ENCODE data around the gene ACKR2. TPM values are rescaled to one million over a fixed set of nuclear protein-coding genes. Genes with fewer than 3 reads are reported as not detected.

ACKR2 gene
- total and polyA plus RNA-seq, 2 donors = 0.14 to 0.82 TPM

- H3K4me1 ChIP-seq (ENCODE audit: control insufficient read depth in 2 of 2, insufficient read depth in 2 of 2, low read length in 2 of 2) = no peaks in the 10 kb centered on the region
- no peak overlapping the region for H3K4me3 ChIP-seq (ENCODE audit: low read length in 2 of 2)
- no peak overlapping the region for H3K27ac ChIP-seq (ENCODE audit: low read depth in 1 of 2, low read length in 1 of 2)
- DNase-seq (ENCODE audit: low read depth in 6 of 9, low spot score in 9 of 9) = no peak
- no peaks in the 10 kb centered on the region for H3K36me3 ChIP-seq (ENCODE audit: control insufficient read depth in 2 of 2, insufficient read depth in 2 of 2, low read length in 1 of 2)
- no peaks in the 10 kb centered on the region for H3K27me3 ChIP-seq (ENCODE audit: control insufficient read depth in 2 of 2, insufficient read depth in 1 of 2, low read length in 1 of 2)
- WGBS = 94% methylated on average over 5 of the region's 5 CpGs
- H3K9me3 ChIP-seq (ENCODE audit: control insufficient read depth in 2 of 2, insufficient read depth in 1 of 2, low read length in 1 of 2) = no peaks in the 10 kb centered on the region
These were observed 27.2 kb downstream of the ACKR2 start for GRCh38 chr3:42836150-42837123.

- H3K36me3 ChIP-seq (ENCODE audit: control insufficient read depth in 2 of 2, insufficient read depth in 2 of 2, low read length in 1 of 2) = no peaks in the 10 kb centered on the region
- no peak for DNase-seq (ENCODE audit: low read depth in 6 of 9, low spot score in 9 of 9)
- WGBS = 94% methylated on average over 4 of the region's 4 CpGs
- no peaks in the 10 kb centered on the region for H3K4me1 ChIP-seq (ENCODE audit: control insufficient read depth in 2 of 2, insufficient read depth in 2 of 2, low read length in 2 of 2)
- H3K27me3 ChIP-seq (ENCODE audit: control insufficient read depth in 2 of 2, insufficient read depth in 1 of 2, low read length in 1 of 2) = no peaks in the 10 kb centered on the region
- H3K9me3 ChIP-seq (ENCODE audit: control insufficient read depth in 2 of 2, insufficient read depth in 1 of 2, low read length in 1 of 2) = no peaks in the 10 kb centered on the region
- H3K27ac ChIP-seq (ENCODE audit: low read depth in 1 of 2, low read length in 1 of 2) = no peak overlapping the region
- H3K4me3 ChIP-seq (ENCODE audit: low read length in 2 of 2) = no peak overlapping the region
These were observed 29.3 kb downstream of the ACKR2 start for GRCh38 chr3:42838571-42838970.

GRCh38 chr3:42839616-42840015 is 30.4 kb downstream of the ACKR2 start:
- peak; percentile 7 to 68 (median 30) for DNase-seq (ENCODE audit: low read depth in 6 of 9, low spot score in 9 of 9)
- H3K27me3 ChIP-seq (ENCODE audit: control insufficient read depth in 2 of 2, insufficient read depth in 1 of 2, low read length in 1 of 2) = no peaks in the 10 kb centered on the region
- WGBS = 61% methylated on average over 7 of the region's 7 CpGs
- H3K4me3 ChIP-seq (ENCODE audit: low read length in 2 of 2) = no peak overlapping the region
- H3K4me1 ChIP-seq (ENCODE audit: control insufficient read depth in 2 of 2, insufficient read depth in 2 of 2, low read length in 2 of 2) = no peaks in the 10 kb centered on the region
- H3K9me3 ChIP-seq (ENCODE audit: control insufficient read depth in 2 of 2, insufficient read depth in 1 of 2, low read length in 1 of 2) = no peaks in the 10 kb centered on the region
- no peaks in the 10 kb centered on the region for H3K36me3 ChIP-seq (ENCODE audit: control insufficient read depth in 2 of 2, insufficient read depth in 2 of 2, low read length in 1 of 2)
- no peak overlapping the region for H3K27ac ChIP-seq (ENCODE audit: low read depth in 1 of 2, low read length in 1 of 2)

GRCh38 chr3:42841332-42841731 is 32.1 kb downstream of the ACKR2 start:
- H3K27me3 ChIP-seq (ENCODE audit: control insufficient read depth in 2 of 2, insufficient read depth in 1 of 2, low read length in 1 of 2) = no peaks in the 10 kb centered on the region
- no peak overlapping the region for H3K27ac ChIP-seq (ENCODE audit: low read depth in 1 of 2, low read length in 1 of 2)
- no peak for DNase-seq (ENCODE audit: low read depth in 6 of 9, low spot score in 9 of 9)
- H3K9me3 ChIP-seq (ENCODE audit: control insufficient read depth in 2 of 2, insufficient read depth in 1 of 2, low read length in 1 of 2) = no peaks in the 10 kb centered on the region
- whole genome bisulfite sequencing = 98% methylated on average over 1 of the region's 1 CpG
- H3K36me3 ChIP-seq (ENCODE audit: control insufficient read depth in 2 of 2, insufficient read depth in 2 of 2, low read length in 1 of 2) = no peaks in the 10 kb centered on the region
- H3K4me3 ChIP-seq (ENCODE audit: low read length in 2 of 2) = no peak overlapping the region
- no peaks in the 10 kb centered on the region for H3K4me1 ChIP-seq (ENCODE audit: control insufficient read depth in 2 of 2, insufficient read depth in 2 of 2, low read length in 2 of 2)

- Histone ChIP-seq H3K27me3 (ENCODE audit: control insufficient read depth in 2 of 2, insufficient read depth in 1 of 2, low read length in 1 of 2) (no peaks in the 10 kb centered on the region), H3K36me3 (ENCODE audit: control insufficient read depth in 2 of 2, insufficient read depth in 2 of 2, low read length in 1 of 2) (no peaks in the 10 kb centered on the region), H3K27ac (ENCODE audit: low read depth in 1 of 2, low read length in 1 of 2) (no peak overlapping the region), H3K9me3 (ENCODE audit: control insufficient read depth in 2 of 2, insufficient read depth in 1 of 2, low read length in 1 of 2) (no peaks in the 10 kb centered on the region), H3K4me3 (ENCODE audit: low read length in 2 of 2) (no peak overlapping the region), H3K4me1 (ENCODE audit: control insufficient read depth in 2 of 2, insufficient read depth in 2 of 2, low read length in 2 of 2) (peaks cover 0 to 4% of the 10 kb centered on the region in 2 donors)
- 90% methylated on average over 6 of the region's 6 CpGs for WGBS
- DNase-seq (ENCODE audit: low read depth in 6 of 9, low spot score in 9 of 9) = no peak
These were observed 34.6 kb downstream of the ACKR2 start for GRCh38 chr3:42843713-42844411.

GRCh38 chr3:42844412-42844713 is 35.1 kb downstream of the ACKR2 start:
- H3K27ac ChIP-seq (ENCODE audit: low read depth in 1 of 2, low read length in 1 of 2) = no peak overlapping the region
- no peaks in the 10 kb centered on the region for H3K9me3 ChIP-seq (ENCODE audit: control insufficient read depth in 2 of 2, insufficient read depth in 1 of 2, low read length in 1 of 2)
- H3K36me3 ChIP-seq (ENCODE audit: control insufficient read depth in 2 of 2, insufficient read depth in 2 of 2, low read length in 1 of 2) = no peaks in the 10 kb centered on the region
- no peak overlapping the region for H3K4me3 ChIP-seq (ENCODE audit: low read length in 2 of 2)
- H3K4me1 ChIP-seq (ENCODE audit: control insufficient read depth in 2 of 2, insufficient read depth in 2 of 2, low read length in 2 of 2) = peaks cover 0 to 4% of the 10 kb centered on the region in 2 donors
- 84% methylated on average over 1 of the region's 1 CpG for WGBS
- H3K27me3 ChIP-seq (ENCODE audit: control insufficient read depth in 2 of 2, insufficient read depth in 1 of 2, low read length in 1 of 2) = no peaks in the 10 kb centered on the region
- no peak for DNase-seq (ENCODE audit: low read depth in 6 of 9, low spot score in 9 of 9)

- Histone ChIP-seq H3K4me3 (ENCODE audit: low read length in 2 of 2) (no peak overlapping the region), H3K4me1 (ENCODE audit: control insufficient read depth in 2 of 2, insufficient read depth in 2 of 2, low read length in 2 of 2) (peaks cover 0 to 4% of the 10 kb centered on the region in 2 donors), H3K27me3 (ENCODE audit: control insufficient read depth in 2 of 2, insufficient read depth in 1 of 2, low read length in 1 of 2) (no peaks in the 10 kb centered on the region), H3K36me3 (ENCODE audit: control insufficient read depth in 2 of 2, insufficient read depth in 2 of 2, low read length in 1 of 2) (no peaks in the 10 kb centered on the region), H3K27ac (ENCODE audit: low read depth in 1 of 2, low read length in 1 of 2) (no peak overlapping the region), H3K9me3 (ENCODE audit: control insufficient read depth in 2 of 2, insufficient read depth in 1 of 2, low read length in 1 of 2) (no peaks in the 10 kb centered on the region)
- DNase-seq (ENCODE audit: low read depth in 6 of 9, low spot score in 9 of 9) = no peak
- 82% methylated on average over 4 of the region's 4 CpGs for WGBS
These were observed 35.6 kb downstream of the ACKR2 start for GRCh38 chr3:42844815-42845214.

- no peak overlapping the region for H3K27ac ChIP-seq (ENCODE audit: low read depth in 1 of 2, low read length in 1 of 2)
- DNase-seq (ENCODE audit: low read depth in 6 of 9, low spot score in 9 of 9) = peak in 1 of 9 donors; percentile 15
- 43% methylated on average over 5 of the region's 5 CpGs for WGBS
- H3K27me3 ChIP-seq (ENCODE audit: control insufficient read depth in 2 of 2, insufficient read depth in 1 of 2, low read length in 1 of 2) = no peaks in the 10 kb centered on the region
- H3K4me1 ChIP-seq (ENCODE audit: control insufficient read depth in 2 of 2, insufficient read depth in 2 of 2, low read length in 2 of 2) = peaks cover 0 to 4% of the 10 kb centered on the region in 2 donors
- H3K4me3 ChIP-seq (ENCODE audit: low read length in 2 of 2) = no peak overlapping the region
- H3K36me3 ChIP-seq (ENCODE audit: control insufficient read depth in 2 of 2, insufficient read depth in 2 of 2, low read length in 1 of 2) = no peaks in the 10 kb centered on the region
- H3K9me3 ChIP-seq (ENCODE audit: control insufficient read depth in 2 of 2, insufficient read depth in 1 of 2, low read length in 1 of 2) = no peaks in the 10 kb centered on the region
These were observed 37.7 kb downstream of the ACKR2 start for GRCh38 chr3:42846685-42847522.

Measured in thymus (tissue), 11 donors.